ENCODE measurements around the gene ANO6.

The ANO6 gene

GRCh38 chr12:45435945-45436710 is 220.2 kb downstream of the ANO6 start:
- H3K4me3 ChIP-seq (ENCODE audit: low read depth, low read length), result no peak overlapping the region
- no peak for TF ChIP-seq CTCF (IDR thresholded peaks at IDR 0.05; ENCODE audit: borderline replicate concordance, insufficient read depth, low read depth, low read length)

GRCh38 chr12:45439039-45439438 is 223.1 kb downstream of the ANO6 start:
- no peak for TF ChIP-seq CTCF (IDR thresholded peaks at IDR 0.05; ENCODE audit: borderline replicate concordance, insufficient read depth, low read depth, low read length)
- H3K4me3 ChIP-seq (ENCODE audit: low read depth, low read length), result no peak overlapping the region

GRCh38 chr12:45446013-45446412 is 230.1 kb downstream of the ANO6 start:
- no peak overlapping the region for H3K4me3 ChIP-seq (ENCODE audit: low read depth, low read length)
- no peak for TF ChIP-seq CTCF (IDR thresholded peaks at IDR 0.05; ENCODE audit: borderline replicate concordance, insufficient read depth, low read depth, low read length)

- TF ChIP-seq CTCF (IDR thresholded peaks at IDR 0.05; ENCODE audit: borderline replicate concordance, insufficient read depth, low read depth, low read length), result no peak
- no peak overlapping the region for H3K4me3 ChIP-seq (ENCODE audit: low read depth, low read length)
Observed at GRCh38 chr12:45458238-45458637, 242.3 kb downstream of the ANO6 start.

GRCh38 chr12:45458854-45459807 is 243.2 kb downstream of the ANO6 start:
- no peak for TF ChIP-seq CTCF (IDR thresholded peaks at IDR 0.05; ENCODE audit: borderline replicate concordance, insufficient read depth, low read depth, low read length)

GRCh38 chr12:45462506-45462905 is 246.6 kb downstream of the ANO6 start:
- TF ChIP-seq CTCF (IDR thresholded peaks at IDR 0.05; ENCODE audit: borderline replicate concordance, insufficient read depth, low read depth, low read length), result no peak
- H3K4me3 ChIP-seq (ENCODE audit: low read depth, low read length), result no peak overlapping the region

More at GRCh38 chr12:45458854-45459807, 243.2 kb downstream of the ANO6 start:
- H3K4me3 ChIP-seq (ENCODE audit: low read depth, low read length), result no peak overlapping the region

Measured in GM12875 (cell line).